ENCODE results near the gene C17orf107. TPM values are rescaled to one million over a fixed set of nuclear protein-coding genes. Genes with fewer than 3 reads are reported as not detected.

C17orf107 gene
- total and polyA plus RNA-seq, 9 of the 15 experiments (the other 6 are each of a cell fraction or from before 2014, with no cell fraction given), result 0.05 to 0.29 (median 0.07) TPM; not detected in 4

- TF ChIP-seq, protein P1, sequence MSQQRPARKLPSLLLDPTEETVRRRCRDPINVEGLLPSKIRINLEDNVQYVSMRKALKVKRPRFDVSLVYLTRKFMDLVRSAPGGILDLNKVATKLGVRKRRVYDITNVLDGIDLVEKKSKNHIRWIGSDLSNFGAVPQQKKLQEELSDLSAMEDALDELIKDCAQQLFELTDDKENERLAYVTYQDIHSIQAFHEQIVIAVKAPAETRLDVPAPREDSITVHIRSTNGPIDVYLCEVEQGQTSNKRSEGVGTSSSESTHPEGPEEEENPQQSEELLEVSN (IDR thresholded peaks at IDR 0.05; ENCODE audit: borderline replicate concordance in 1 of 2, extremely low read depth in 1 of 2, insufficient read depth in 1 of 2, insufficient read length in 1 of 2, low read depth in 1 of 2, low read length in 1 of 2, poor library complexity in 1 of 2, severe bottlenecking in 1 of 2), result no peak
- TF ChIP-seq ZNF586 (CRISPR knock-in tag; conservative IDR thresholded peaks at IDR 0.05) (peak; percentile 11; the same call in 1 of the 2 replicates), CSDE1 (IDR thresholded peaks at IDR 0.05) (no peak), IFI16 (CRISPR knock-in tag; IDR thresholded peaks at IDR 0.05) (no peak), TAF9B (IDR thresholded peaks at IDR 0.05; ENCODE audit: partially characterized antibody) (no peak), KLF1 (tag; IDR thresholded peaks at IDR 0.05) (no peak), NEUROD1 (IDR thresholded peaks at IDR 0.05; ENCODE audit: borderline replicate concordance, low read depth, low read length, partially characterized antibody) (no peak), ZNF318 (IDR thresholded peaks at IDR 0.05; ENCODE audit: borderline replicate concordance in 1 of 2, low read depth in 1 of 2) (no peak), CREB1 (IDR thresholded peaks at IDR 0.05) (peak; percentile 22; the same call in 1 of the 2 replicates), CREB1 (CRISPR knock-in tag; IDR thresholded peaks at IDR 0.05) (no peak)
- TF ChIP-seq, protein P2, sequence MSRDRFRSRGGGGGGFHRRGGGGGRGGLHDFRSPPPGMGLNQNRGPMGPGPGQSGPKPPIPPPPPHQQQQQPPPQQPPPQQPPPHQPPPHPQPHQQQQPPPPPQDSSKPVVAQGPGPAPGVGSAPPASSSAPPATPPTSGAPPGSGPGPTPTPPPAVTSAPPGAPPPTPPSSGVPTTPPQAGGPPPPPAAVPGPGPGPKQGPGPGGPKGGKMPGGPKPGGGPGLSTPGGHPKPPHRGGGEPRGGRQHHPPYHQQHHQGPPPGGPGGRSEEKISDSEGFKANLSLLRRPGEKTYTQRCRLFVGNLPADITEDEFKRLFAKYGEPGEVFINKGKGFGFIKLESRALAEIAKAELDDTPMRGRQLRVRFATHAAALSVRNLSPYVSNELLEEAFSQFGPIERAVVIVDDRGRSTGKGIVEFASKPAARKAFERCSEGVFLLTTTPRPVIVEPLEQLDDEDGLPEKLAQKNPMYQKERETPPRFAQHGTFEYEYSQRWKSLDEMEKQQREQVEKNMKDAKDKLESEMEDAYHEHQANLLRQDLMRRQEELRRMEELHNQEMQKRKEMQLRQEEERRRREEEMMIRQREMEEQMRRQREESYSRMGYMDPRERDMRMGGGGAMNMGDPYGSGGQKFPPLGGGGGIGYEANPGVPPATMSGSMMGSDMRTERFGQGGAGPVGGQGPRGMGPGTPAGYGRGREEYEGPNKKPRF (IDR thresholded peaks at IDR 0.05; ENCODE audit: low read depth, low read length), result no peak
Observed at GRCh38 chr17:4945176-4945943, 46.0 kb downstream of the C17orf107 start (continued).
